Bronchial smooth muscle cell (primary cell): Measurements from ENCODE around the gene PIK3AP1. TPM values are rescaled to one million over a fixed set of nuclear protein-coding genes. Genes with fewer than 3 reads are reported as not detected.

ENCODE experiments used
- total RNA-seq: library from RNA; depleted of rRNA; stranded (reverse); fragments of >200 nt; gene quantifications from 2 replicates; pipeline ENCODE4 v1.2.1, GENCODE V29; 2014

The PIK3AP1 gene
- total RNA-seq: 0.16 and 0.52 TPM in 2 replicates

GRCh38 chr10:96720422-96721206 is at the start of gene PIK3AP1:
PIK3AP1 (minus strand) TSS chr10:96720514; CDS start chr10:96720394, 120 bp downstream.

GRCh38 chr10:96586419-96587263 is 133.7 kb downstream of the PIK3AP1 start, which contains the start of gene TM9SF3:
TM9SF3 (minus strand) TSS chr10:96587012; CDS start chr10:96586835, 177 bp downstream.

Other genes starting within 250 kb of the PIK3AP1 start
- under 0.01 TPM in 2 replicates for gene TLL2, start 206.6 kb downstream of the PIK3AP1 start, total RNA-seq
- gene TM9SF3, start 133.5 kb downstream of the PIK3AP1 start, total RNA-seq: 98.5 and 108 TPM in 2 replicates
- gene LCOR, start 111.8 kb upstream of the PIK3AP1 start, total RNA-seq: 5.3 and 8.4 TPM in 2 replicates